Measurements from ENCODE around the gene PAK6. TPM values are rescaled to one million over a fixed set of nuclear protein-coding genes. Genes with fewer than 3 reads are reported as not detected.

PAK6 gene
- polyA plus RNA-seq, 3 donors = 0.03 TPM; not detected in 2

DNA sequence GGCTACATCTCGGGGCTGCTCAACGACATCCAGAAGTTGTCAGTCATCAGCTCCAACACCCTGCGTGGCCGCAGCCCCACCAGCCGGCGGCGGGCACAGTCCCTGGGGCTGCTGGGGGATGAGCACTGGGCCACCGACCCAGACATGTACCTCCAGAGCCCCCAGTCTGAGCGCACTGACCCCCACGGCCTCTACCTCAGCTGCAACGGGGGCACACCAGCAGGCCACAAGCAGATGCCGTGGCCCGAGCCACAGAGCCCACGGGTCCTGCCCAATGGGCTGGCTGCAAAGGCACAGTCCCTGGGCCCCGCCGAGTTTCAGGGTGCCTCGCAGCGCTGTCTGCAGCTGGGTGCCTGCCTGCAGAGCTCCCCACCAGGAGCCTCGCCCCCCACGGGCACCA, 27.0 kb downstream of the PAK6 start:
- Histone ChIP-seq H3K36me3 (replicated peaks in 1 of 2; ENCODE audit: control insufficient read depth in 1 of 2, insufficient read depth in 2 of 2, low read length in 2 of 2) (no peaks in the 10 kb centered on the region), H2AFZ (ENCODE audit: insufficient read depth, low read depth, low read length, poor library complexity, severe bottlenecking) (no peak overlapping the region), H3K4me1 (ENCODE audit: control insufficient read depth in 1 of 2, insufficient read depth in 2 of 2, low read length in 2 of 2) (no peaks in the 10 kb centered on the region), H4K20me1 (ENCODE audit: insufficient read depth, low read length) (no peaks in the 10 kb centered on the region), H3K4me3 (replicated peaks in 1 of 3; ENCODE audit: low read depth in 2 of 3, low read length in 3 of 3) (no peak overlapping the region), H3K9me3 (replicated peaks in 1 of 2; ENCODE audit: control insufficient read depth in 1 of 2, insufficient read depth in 1 of 2, low read length in 2 of 2) (no peaks in the 10 kb centered on the region), H3K79me2 (ENCODE audit: insufficient read depth, low read length) (no peaks in the 10 kb centered on the region), H3K27me3 (ENCODE audit: control insufficient read depth in 2 of 2, insufficient read depth in 2 of 2, low read length in 2 of 2) (no peaks in the 10 kb centered on the region), H3K27ac (ENCODE audit: low read depth in 1 of 2, low read length in 2 of 2) (no peak overlapping the region), H3K9ac (ENCODE audit: insufficient read depth, low read length, poor library complexity, severe bottlenecking) (no peak overlapping the region), H3K4me2 (replicated peaks; ENCODE audit: extremely low read depth, low read length, poor library complexity, severe bottlenecking) (no peak overlapping the region)
- H3K4me1 Mint-ChIP-seq = peaks cover 6% of the 10 kb centered on the region
- H3K27ac Mint-ChIP-seq = no peak overlapping the region
- DNase-seq = no peak
- peaks cover 0 to 14% (median 6%) of the 10 kb centered on the region in 3 donors for H3K27me3 Mint-ChIP-seq (ENCODE audit: low read depth in 3 of 3)
- no peaks in the 10 kb centered on the region for H3K9me3 Mint-ChIP-seq
- no peaks in the 10 kb centered on the region for H3K36me3 Mint-ChIP-seq
- no peak for TF ChIP-seq CTCF (IDR thresholded peaks at IDR 0.05)
- no peak overlapping the region for H3K4me3 Mint-ChIP-seq
- intact Hi-C loops (cut with micrococcal nuclease) = no loop called here
- WGBS (ENCODE audit: insufficient coverage) = 98% methylated on average over 19 of the region's 20 CpGs

GRCh38 chr15:40266828-40267304, 28.0 kb downstream of the PAK6 start:
- Mint-ChIP-seq H3K4me3 (no peak overlapping the region), H3K9me3 (no peaks in the 10 kb centered on the region), H3K36me3 (no peaks in the 10 kb centered on the region), H3K4me1 (peaks cover 6% of the 10 kb centered on the region), H3K27me3 (ENCODE audit: low read depth in 3 of 3) (peaks cover 2 to 12% (median 2%) of the 10 kb centered on the region in 3 donors), H3K27ac (peak overlapping the region in 2 of 7 donors; percentile 57 to 58)
- no peak overlapping the region for H3K27ac ChIP-seq (ENCODE audit: low read depth in 1 of 2, low read length in 2 of 2)
- H4K20me1 ChIP-seq (ENCODE audit: insufficient read depth, low read length) = no peaks in the 10 kb centered on the region
- no peak for TF ChIP-seq CTCF (IDR thresholded peaks at IDR 0.05)
- WGBS (ENCODE audit: insufficient coverage) = 71% methylated on average over 4 of the region's 7 CpGs
- H3K36me3 ChIP-seq (replicated peaks in 1 of 2; ENCODE audit: control insufficient read depth in 1 of 2, insufficient read depth in 2 of 2, low read length in 2 of 2) = no peaks in the 10 kb centered on the region
- DNase-seq = peak; percentile 32 to 56 (median 40)
- no peaks in the 10 kb centered on the region for H3K4me1 ChIP-seq (ENCODE audit: control insufficient read depth in 1 of 2, insufficient read depth in 2 of 2, low read length in 2 of 2)
- no peak overlapping the region for H3K9ac ChIP-seq (ENCODE audit: insufficient read depth, low read length, poor library complexity, severe bottlenecking)
- H2AFZ ChIP-seq (ENCODE audit: insufficient read depth, low read depth, low read length, poor library complexity, severe bottlenecking) = peak overlapping the region; percentile 29
- H3K9me3 ChIP-seq (replicated peaks in 1 of 2; ENCODE audit: control insufficient read depth in 1 of 2, insufficient read depth in 1 of 2, low read length in 2 of 2) = no peaks in the 10 kb centered on the region
- H3K4me2 ChIP-seq (replicated peaks; ENCODE audit: extremely low read depth, low read length, poor library complexity, severe bottlenecking) = no peak overlapping the region
- intact Hi-C loops (cut with micrococcal nuclease) = no loop called here
- H3K27me3 ChIP-seq (ENCODE audit: control insufficient read depth in 2 of 2, insufficient read depth in 2 of 2, low read length in 2 of 2) = no peaks in the 10 kb centered on the region
- no peak overlapping the region for H3K4me3 ChIP-seq (replicated peaks in 1 of 3; ENCODE audit: low read depth in 2 of 3, low read length in 3 of 3)
- H3K79me2 ChIP-seq (ENCODE audit: insufficient read depth, low read length) = no peaks in the 10 kb centered on the region
